Activated CD8-positive, alpha-beta T cell treated with anti-CD3 and anti-CD28 coated beads for 36 hours (primary cell): ENCODE measurements around the gene ACTN1. TPM values are rescaled to one million over a fixed set of nuclear protein-coding genes. Genes with fewer than 3 reads are reported as not detected.

ENCODE experiments used
- ATAC-seq: fragments of 200-7000 bp; cut with Tn5 transposase; one replicate; pipeline ENCODE4 v1.10.0; 2021; ENCODE audit warnings: mild to moderate bottlenecking, moderate library complexity
- CTCF ChIA-PET: fragments of 350-600 bp; sonication (Branson Sonifier 250); formaldehyde crosslinking; loops from one replicate; lab custom pipeline; 2021; ENCODE audit warnings: antibody characterized with exemption; lab: Charles Lee
- POLR2A ChIA-PET: fragments of 350-600 bp; sonication (Branson Sonifier 250); formaldehyde crosslinking; loops from one replicate; lab custom pipeline; 2021; ENCODE audit warnings: antibody characterized with exemption; lab: Charles Lee
- DNase-seq: peaks from one replicate; pipeline ENCODE4 v3.0.0-alpha.2; 2020
- H3K27ac Mint-ChIP-seq: one replicate; pipeline ENCODE4 v1.8.0; 2021; ENCODE audit warnings: mild to moderate bottlenecking, mixed read lengths
- H3K27me3 Mint-ChIP-seq: one replicate; pipeline ENCODE4 v1.8.0; 2021; ENCODE audit warnings: mixed read lengths
- H3K36me3 Mint-ChIP-seq: one replicate; pipeline ENCODE4 v1.8.0; 2021; ENCODE audit warnings: low read depth, mixed read lengths
- H3K4me1 Mint-ChIP-seq: one replicate; pipeline ENCODE4 v1.8.0; 2021; ENCODE audit warnings: low read depth, mixed read lengths
- H3K4me3 Mint-ChIP-seq: one replicate; pipeline ENCODE4 v1.8.0; 2021; ENCODE audit warnings: mild to moderate bottlenecking, moderate library complexity, mixed read lengths
- H3K9me3 Mint-ChIP-seq: one replicate; pipeline ENCODE4 v1.8.0; 2021; ENCODE audit warnings: mixed read lengths
- intact Hi-C: fragments of 100-400 bp; cut with micrococcal nuclease; formaldehyde crosslinking; loops from one replicate; pipeline ENCODE4 v1.10.0; 2022
- total RNA-seq, 2 experiments: library from RNA; stranded (reverse); gene quantifications; one replicate each; pipeline ENCODE4 v1.2.3, GENCODE V29; 2021
- TF ChIP-seq, protein P1 (sequence below): fragments of 200-600 bp; IDR thresholded peaks from one replicate; pipeline ENCODE4 v1.8.0; 2022; ENCODE audit warnings: antibody characterized with exemption, mild to moderate bottlenecking

Gene ACTN1
- total RNA-seq, 2 experiments from 2014 or later = 214 TPM

- ATAC-seq (no peak), DNase-seq (no peak)
- no peaks in the 10 kb centered on the region for H3K27me3 Mint-ChIP-seq
- H3K4me3 Mint-ChIP-seq = no peak overlapping the region
- ChIA-PET POLR2A (interaction anchor here (1.0 kb wide), 1 partner anchor 25 kb away, joined by 3 read pairs; no protein-coding TSS in a partner anchor), CTCF (interaction anchor here (1.3 to 8.3 kb wide), 4 partner anchors 10 to 29 kb away, joined by 3 to 87 read pairs (median 7); no protein-coding TSS in a partner anchor)
- intact Hi-C loops = no loop called here
- TF ChIP-seq, protein P1, sequence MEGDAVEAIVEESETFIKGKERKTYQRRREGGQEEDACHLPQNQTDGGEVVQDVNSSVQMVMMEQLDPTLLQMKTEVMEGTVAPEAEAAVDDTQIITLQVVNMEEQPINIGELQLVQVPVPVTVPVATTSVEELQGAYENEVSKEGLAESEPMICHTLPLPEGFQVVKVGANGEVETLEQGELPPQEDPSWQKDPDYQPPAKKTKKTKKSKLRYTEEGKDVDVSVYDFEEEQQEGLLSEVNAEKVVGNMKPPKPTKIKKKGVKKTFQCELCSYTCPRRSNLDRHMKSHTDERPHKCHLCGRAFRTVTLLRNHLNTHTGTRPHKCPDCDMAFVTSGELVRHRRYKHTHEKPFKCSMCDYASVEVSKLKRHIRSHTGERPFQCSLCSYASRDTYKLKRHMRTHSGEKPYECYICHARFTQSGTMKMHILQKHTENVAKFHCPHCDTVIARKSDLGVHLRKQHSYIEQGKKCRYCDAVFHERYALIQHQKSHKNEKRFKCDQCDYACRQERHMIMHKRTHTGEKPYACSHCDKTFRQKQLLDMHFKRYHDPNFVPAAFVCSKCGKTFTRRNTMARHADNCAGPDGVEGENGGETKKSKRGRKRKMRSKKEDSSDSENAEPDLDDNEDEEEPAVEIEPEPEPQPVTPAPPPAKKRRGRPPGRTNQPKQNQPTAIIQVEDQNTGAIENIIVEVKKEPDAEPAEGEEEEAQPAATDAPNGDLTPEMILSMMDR = no peak
- H3K36me3 Mint-ChIP-seq = peaks cover 34% of the 10 kb centered on the region
- H3K27ac Mint-ChIP-seq = peak overlapping the region; percentile 61
- peaks cover 84% of the 10 kb centered on the region for H3K4me1 Mint-ChIP-seq
- peaks cover 21% of the 10 kb centered on the region for H3K9me3 Mint-ChIP-seq
Measured at GRCh38 chr14:68929623-68930307, 49.3 kb downstream of the ACTN1 start.

DNA sequence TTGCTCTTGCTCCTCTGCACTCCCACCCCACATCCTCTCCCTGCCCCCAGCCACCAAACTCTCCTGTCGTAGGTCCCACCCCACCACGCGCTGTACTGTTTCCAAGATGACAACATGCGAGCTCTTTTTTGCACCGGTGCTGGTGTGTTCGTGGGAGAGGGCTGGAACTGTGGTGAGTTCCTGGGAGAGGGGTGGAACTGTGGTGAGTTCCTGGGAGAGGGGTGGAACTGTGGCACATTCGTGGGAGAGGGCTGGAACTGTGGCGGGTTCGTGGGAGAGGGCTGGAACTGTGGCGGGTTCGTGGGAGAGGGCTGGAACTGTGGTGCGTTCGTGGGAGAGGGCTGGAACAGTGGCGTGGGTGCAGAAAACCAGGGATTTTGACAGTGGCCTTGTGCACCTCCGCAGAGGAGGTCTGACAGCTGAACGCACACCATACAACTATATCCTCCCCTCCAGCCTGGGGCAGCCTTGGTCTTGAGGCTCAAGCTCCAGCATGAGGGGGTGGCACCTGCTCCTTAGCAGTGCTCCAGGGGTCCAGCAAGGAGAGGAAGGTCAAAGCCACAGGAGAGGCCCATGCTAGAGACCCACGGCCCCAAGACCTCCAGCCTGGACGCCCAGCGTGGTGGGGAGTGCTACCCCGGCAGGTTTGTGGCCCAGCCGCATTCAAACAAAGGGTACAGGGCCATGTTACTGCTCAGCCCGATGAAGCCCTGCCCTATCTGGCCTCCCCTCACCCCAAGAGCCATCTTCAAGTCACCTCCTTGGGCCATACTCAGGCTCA, 50.1 kb downstream of the ACTN1 start:
- TF ChIP-seq, protein P1 = no peak
- H3K9me3 Mint-ChIP-seq = peaks cover 21% of the 10 kb centered on the region
- DNase-seq (peak; percentile 49), ATAC-seq (peak; percentile 38)
- peak overlapping the region; percentile 51 for H3K4me3 Mint-ChIP-seq
- H3K4me1 Mint-ChIP-seq = peaks cover 84% of the 10 kb centered on the region
- H3K36me3 Mint-ChIP-seq = peaks cover 41% of the 10 kb centered on the region
- peak overlapping the region; percentile 89 for H3K27ac Mint-ChIP-seq
- ChIA-PET POLR2A (interaction anchor here (1.0 to 1.1 kb wide), 2 partner anchors 11 to 28 kb away, joined by 4 to 8 read pairs; no protein-coding TSS in a partner anchor), CTCF (interaction anchor here (1.0 to 8.3 kb wide), 6 partner anchors 11 to 66 kb away, joined by 3 to 87 read pairs (median 4); no protein-coding TSS in a partner anchor)
- no peaks in the 10 kb centered on the region for H3K27me3 Mint-ChIP-seq
- intact Hi-C loops = no loop called here

DNA sequence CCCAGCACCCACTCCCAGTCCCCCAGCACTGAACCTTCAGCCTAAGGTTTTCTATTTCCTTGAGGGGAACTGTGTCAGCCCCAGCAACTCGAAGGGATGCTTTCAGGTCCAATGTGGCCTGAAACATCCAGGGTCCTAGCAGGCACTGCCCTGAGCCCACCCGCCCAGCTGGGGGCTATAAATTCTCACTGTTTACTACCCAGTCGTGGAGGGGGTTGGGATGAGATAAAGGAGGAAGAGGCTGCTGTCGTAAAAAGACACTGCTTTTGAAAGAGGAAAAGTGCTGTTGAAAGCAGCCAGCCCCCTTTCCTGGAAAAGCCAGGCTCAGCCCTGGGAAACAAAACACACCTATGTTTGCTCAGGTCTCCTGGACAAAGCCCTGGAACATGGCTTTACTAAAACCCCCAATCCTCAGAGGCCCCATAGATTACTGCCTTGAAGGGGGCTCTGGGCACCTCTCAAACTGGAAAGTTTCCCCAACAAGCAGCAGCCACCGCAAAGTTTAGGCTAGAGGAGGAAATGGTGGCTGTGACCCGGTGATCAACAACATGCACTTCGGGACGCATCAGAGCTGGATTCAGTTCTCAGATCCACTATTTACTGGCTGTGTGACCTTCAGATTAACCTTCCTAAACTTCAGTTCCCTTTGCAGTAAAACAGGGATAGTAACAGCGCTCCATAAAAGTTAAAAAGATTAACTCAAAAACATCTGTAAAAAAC, 51.0 kb downstream of the ACTN1 start:
- peaks cover 84% of the 10 kb centered on the region for H3K4me1 Mint-ChIP-seq
- H3K9me3 Mint-ChIP-seq = peaks cover 21% of the 10 kb centered on the region
- intact Hi-C loops = no loop called here
- H3K4me3 Mint-ChIP-seq = peak overlapping the region; percentile 51
- ChIA-PET POLR2A (interaction anchor here (0.5 to 2.2 kb wide), 4 partner anchors 11 to 482 kb away, joined by 3 to 8 read pairs (median 6); no protein-coding TSS in a partner anchor), CTCF (interaction anchor here (1.0 to 8.3 kb wide), 6 partner anchors 10 to 84 kb away, joined by 3 to 87 read pairs (median 6); no protein-coding TSS in a partner anchor)
- no peaks in the 10 kb centered on the region for H3K27me3 Mint-ChIP-seq
- peak; percentile 52 for DNase-seq
- peak overlapping the region; percentile 89 for H3K27ac Mint-ChIP-seq
- TF ChIP-seq, protein P1 = no peak
- H3K36me3 Mint-ChIP-seq = peaks cover 47% of the 10 kb centered on the region
- ATAC-seq = peak; percentile 58

- Mint-ChIP-seq H3K9me3 (peaks cover 21% of the 10 kb centered on the region), H3K27me3 (no peaks in the 10 kb centered on the region), H3K4me1 (peaks cover 85% of the 10 kb centered on the region), H3K36me3 (peaks cover 52% of the 10 kb centered on the region), H3K27ac (peak overlapping the region; percentile 43), H3K4me3 (no peak overlapping the region)
- TF ChIP-seq, protein P1 = no peak
- no peak for DNase-seq
- ChIA-PET POLR2A (interaction anchor here (0.7 to 2.2 kb wide), 2 partner anchors 12 to 50 kb away, joined by 4 to 7 read pairs; no protein-coding TSS in a partner anchor), CTCF (interaction anchor here (1.0 to 8.3 kb wide), 9 partner anchors 11 to 181 kb away, joined by 3 to 87 read pairs (median 4); no protein-coding TSS in a partner anchor)
- intact Hi-C loops = no loop called here
- ATAC-seq = no peak
Measured at GRCh38 chr14:68927089-68927488, 52.0 kb downstream of the ACTN1 start.
